GM18873 (cell line): ENCODE data around the gene CHFR.
A peak's percentile ranks its signal among the peaks of the same experiment; 100 is the strongest.
"Not testable (repeated sequence)": the region's sequence is repeated elsewhere in the genome, so short reads cannot be mapped to it uniquely, and the experiment has no call there.

Experiments used
- ATAC-seq: cut with Tn5 transposase; IDR thresholded peaks from one replicate; pipeline ENCODE4 v1.9.1; 2021; ENCODE audit warnings: mild to moderate bottlenecking, moderate library complexity, moderate number of reproducible peaks; ENCODE audit not compliant: unreplicated experiment, low FRiP score

Gene CHFR

GRCh38 chr12:132842449-132843045, 44.9 kb downstream of the CHFR start:
- ATAC-seq = no peak

GRCh38 chr12:132841151-132841550, 46.3 kb downstream of the CHFR start:
- ATAC-seq = no peak

- ATAC-seq = no peak
Measured at GRCh38 chr12:132840536-132840935, 46.9 kb downstream of the CHFR start.

GRCh38 chr12:132839558-132840235, 47.7 kb downstream of the CHFR start:
- ATAC-seq = no peak

GRCh38 chr12:132838410-132839080, 48.9 kb downstream of the CHFR start:
- no peak for ATAC-seq

GRCh38 chr12:132837693-132838409, 49.6 kb downstream of the CHFR start:
- no peak for ATAC-seq

- ATAC-seq = no peak
Measured at GRCh38 chr12:132836795-132837331, 50.5 kb downstream of the CHFR start.

- not testable (repeated sequence) for ATAC-seq
Measured at GRCh38 chr12:132836230-132836629, 51.2 kb downstream of the CHFR start.

GRCh38 chr12:132835076-132836025, 52.1 kb downstream of the CHFR start:
- ATAC-seq = no peak

- no peak for ATAC-seq
Measured at GRCh38 chr12:132834181-132834711, 53.2 kb downstream of the CHFR start.

GRCh38 chr12:132833341-132833740, 54.1 kb downstream of the CHFR start:
- ATAC-seq = no peak

- no peak for ATAC-seq
Measured at GRCh38 chr12:132831771-132832170, 55.6 kb downstream of the CHFR start.

- peak; percentile 59 for ATAC-seq
Measured at GRCh38 chr12:132828706-132829534, 58.5 kb downstream of the CHFR start, which contains the start of gene GOLGA3. GOLGA3 (minus strand) TSS chr12:132828869; CDS start chr12:132822128, 6,741 bp downstream.

GRCh38 chr12:132827763-132828703, 59.4 kb downstream of the CHFR start:
- peak; percentile 18 for ATAC-seq

GRCh38 chr12:132825861-132826260, 61.5 kb downstream of the CHFR start:
- no peak for ATAC-seq

- ATAC-seq = no peak
Measured at GRCh38 chr12:132825089-132825488, 62.3 kb downstream of the CHFR start.

GRCh38 chr12:132824053-132824452, 63.4 kb downstream of the CHFR start:
- no peak for ATAC-seq
